ENCODE measurements around the gene YIF1A.

- TF ChIP-seq MAX (IDR thresholded peaks at IDR 0.05) (no peak), POLR2A (IDR thresholded peaks at IDR 0.05; ENCODE audit: low read length) (no peak), CTCF (IDR thresholded peaks at IDR 0.05) (no peak), RFX5 (IDR thresholded peaks at IDR 0.05) (no peak), ESRRA (IDR thresholded peaks at IDR 0.05; ENCODE audit: borderline replicate concordance, low read length) (no peak), RARB (CRISPR knock-in tag; IDR thresholded peaks at IDR 0.05) (no peak), RAD21 (conservative IDR thresholded peaks at IDR 0.05 in 1 of 2, IDR thresholded peaks at IDR 0.05 in 1 of 2) (no peak), PBX3 (IDR thresholded peaks at IDR 0.05) (no peak), EP300 (IDR thresholded peaks at IDR 0.05) (no peak), SREBF2 (IDR thresholded peaks at IDR 0.05) (no peak), ELK1 (IDR thresholded peaks at IDR 0.05; ENCODE audit: low read depth, low read length) (no peak), MYC (IDR thresholded peaks at IDR 0.05; ENCODE audit: borderline replicate concordance, low read length) (no peak), CBX8 (IDR thresholded peaks at IDR 0.05) (no peak), JUNB (IDR thresholded peaks at IDR 0.05) (no peak)
These were observed 41.6 kb downstream of the YIF1A start for GRCh38 chr11:66247295-66247694.
